CD4-positive, alpha-beta memory T cell (primary cell): ENCODE data around the gene PAQR9. TPM values are rescaled to one million over a fixed set of nuclear protein-coding genes. Genes with fewer than 3 reads are reported as not detected.

Source experiments
- CTCF ChIA-PET: fragments of 350-600 bp; sonication (Branson Sonifier 250); formaldehyde crosslinking; loops from one replicate; lab custom pipeline; 2021; ENCODE audit warnings: inconsistent platforms; ENCODE audit not compliant: partially characterized antibody; lab: Charles Lee
- POLR2A ChIA-PET: fragments of 350-600 bp; sonication (Branson Sonifier 250); formaldehyde crosslinking; loops from one replicate; lab custom pipeline; 2021; ENCODE audit not compliant: partially characterized antibody; lab: Charles Lee
- DNase-seq, 5 donors: peaks; one replicate each; pipeline versions ENCODE4 v3.0.0 to v3.0.0-alpha.2; 2020 to 2022; ENCODE audit warnings: mixed read lengths in 1 of 5
- H3K27ac ChIP-seq: one replicate; pipeline ENCODE4 v1.7.0; 2013; ENCODE audit warnings: low read depth, low read length
- H3K27me3 ChIP-seq: 2 replicates; pipeline ENCODE4 v1.7.0; 2013; ENCODE audit warnings: mild to moderate bottlenecking, low read length, moderate library complexity; ENCODE audit not compliant: insufficient read depth
- H3K36me3 ChIP-seq: 2 replicates; pipeline ENCODE4 v1.7.0; 2013; ENCODE audit warnings: mild to moderate bottlenecking, low read length, moderate library complexity; ENCODE audit not compliant: insufficient read depth
- H3K4me1 ChIP-seq: 2 replicates; pipeline ENCODE4 v1.7.0; 2013; ENCODE audit warnings: mild to moderate bottlenecking, low read length, moderate library complexity; ENCODE audit not compliant: insufficient read depth
- H3K4me3 ChIP-seq, 2 donors: one replicate each; pipeline ENCODE4 v1.7.0; 2013; ENCODE audit warnings: low read length in 2 of 2, mild to moderate bottlenecking in 1 of 2
- H3K9me3 ChIP-seq, 2 donors: one replicate each; pipeline ENCODE4 v1.7.0; 2013; ENCODE audit warnings: low read length in 2 of 2, control low read depth in 1 of 2; ENCODE audit not compliant: control insufficient read depth in 1 of 2
- H3K27ac Mint-ChIP-seq, 7 donors: one replicate each; pipeline ENCODE4 v1.8.0; 2020 to 2021; ENCODE audit warnings: mixed read lengths in 7 of 7, mild to moderate bottlenecking in 6 of 7, inconsistent platforms in 3 of 7, moderate library complexity in 3 of 7
- H3K27me3 Mint-ChIP-seq, 2 donors: one replicate each; pipeline ENCODE4 v1.8.0; 2020 to 2021; ENCODE audit warnings: mixed read lengths in 2 of 2
- H3K36me3 Mint-ChIP-seq, 2 donors: one replicate each; pipeline ENCODE4 v1.8.0; 2020 to 2021; ENCODE audit warnings: mixed read lengths in 2 of 2, inconsistent platforms in 1 of 2, mild to moderate bottlenecking in 1 of 2
- H3K4me1 Mint-ChIP-seq, 4 donors: one replicate each; pipeline ENCODE4 v1.8.0; 2020 to 2021; ENCODE audit warnings: mixed read lengths in 4 of 4, mild to moderate bottlenecking in 1 of 4
- H3K4me3 Mint-ChIP-seq, 8 donors: one replicate each; pipeline ENCODE4 v1.8.0; 2020 to 2021; ENCODE audit warnings: mixed read lengths in 8 of 8, mild to moderate bottlenecking in 7 of 8, moderate library complexity in 6 of 8, inconsistent platforms in 3 of 8
- H3K9me3 Mint-ChIP-seq, 8 donors: one replicate each; pipeline ENCODE4 v1.8.0; 2020 to 2021; ENCODE audit warnings: mixed read lengths in 8 of 8, mild to moderate bottlenecking in 5 of 8, inconsistent platforms in 3 of 8, moderate library complexity in 1 of 8
- intact Hi-C: fragments of 100-400 bp; cut with micrococcal nuclease; formaldehyde crosslinking; loops from one replicate; pipeline ENCODE4 v1.15.1; 2023
- polyA plus RNA-seq, 2 donors: library from polyadenylated mRNA; unstranded; fragments of 300-500 nt; fragmentation: Illumina TruSeq; gene quantifications; one replicate each; pipeline ENCODE4 v1.2.3, GENCODE V29; 2021
- total RNA-seq, 2 experiments: library from RNA; stranded (reverse); gene quantifications; one replicate each; pipeline ENCODE4 v1.2.3, GENCODE V29; 2021

The PAQR9 gene
- total and polyA plus RNA-seq, 4 experiments from 2014 or later: not detected

DNA sequence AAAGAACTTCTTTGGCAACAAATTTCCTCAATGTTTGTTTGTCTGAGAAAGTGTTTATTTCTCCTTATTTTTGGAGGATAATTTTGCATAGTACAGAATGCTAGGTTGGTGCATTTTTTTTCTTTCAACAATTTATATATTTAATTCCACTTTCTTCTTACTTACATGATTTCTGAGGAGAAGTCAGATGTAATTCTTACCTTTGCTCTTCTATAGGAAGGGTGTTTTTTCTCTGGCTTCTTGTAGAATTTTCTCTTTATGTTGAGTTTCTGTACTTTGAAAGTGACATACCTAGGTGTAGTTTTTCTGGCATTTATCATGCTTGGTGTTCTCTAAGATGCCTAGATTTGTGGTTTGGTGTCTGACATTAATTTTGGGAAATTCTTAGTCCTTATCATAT is 39.8 kb downstream of the PAQR9 start:
- Mint-ChIP-seq H3K4me3 (no peak overlapping the region), H3K27me3 (peaks cover 20 to 29% of the 10 kb centered on the region in 2 donors)

DNA sequence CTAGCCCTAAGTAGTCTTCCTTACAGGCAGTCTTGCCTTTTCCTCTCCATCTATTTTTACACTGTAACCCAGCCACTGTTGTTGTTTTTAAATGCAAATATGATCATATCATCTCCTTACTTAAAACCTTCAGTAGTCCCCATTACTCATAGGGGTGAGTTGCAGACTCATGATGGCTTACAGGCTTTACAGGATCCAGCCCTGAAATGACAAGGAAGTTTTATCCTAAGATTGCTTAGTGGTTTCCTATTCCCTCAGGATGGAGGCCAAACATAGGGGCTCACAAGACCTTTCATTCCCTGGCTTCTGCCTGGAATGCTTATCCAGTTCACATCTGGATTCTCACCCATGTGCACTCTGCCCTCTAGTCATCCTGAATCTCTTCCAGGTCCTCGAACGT is 46.9 kb downstream of the PAQR9 start:
- H3K27me3 ChIP-seq: no peaks in the 10 kb centered on the region
- DNase-seq: no peak
- H3K36me3 Mint-ChIP-seq: no peaks in the 10 kb centered on the region
- no peak overlapping the region for H3K27ac ChIP-seq
- no peak overlapping the region for H3K27ac Mint-ChIP-seq
- H3K4me3 Mint-ChIP-seq: no peak overlapping the region
- H3K9me3 ChIP-seq: no peaks in the 10 kb centered on the region
- H3K4me3 ChIP-seq: no peak overlapping the region
- H3K4me1 Mint-ChIP-seq: no peaks in the 10 kb centered on the region
- POLR2A ChIA-PET: no interaction called here
- intact Hi-C loops: no loop called here
- no peaks in the 10 kb centered on the region for H3K4me1 ChIP-seq
- no peaks in the 10 kb centered on the region for H3K36me3 ChIP-seq
- CTCF ChIA-PET: no interaction called here
- no peaks in the 10 kb centered on the region for H3K9me3 Mint-ChIP-seq
- peaks cover 11 to 13% of the 10 kb centered on the region in 2 donors for H3K27me3 Mint-ChIP-seq

More for the DNA sequence above, 39.8 kb downstream of the PAQR9 start:
- Histone ChIP-seq H3K27ac (no peak overlapping the region), H3K36me3 (no peaks in the 10 kb centered on the region), H3K4me3 (no peak overlapping the region), H3K4me1 (no peaks in the 10 kb centered on the region), H3K9me3 (no peaks in the 10 kb centered on the region), H3K27me3 (peaks cover 5% of the 10 kb centered on the region)
- no peak overlapping the region for H3K27ac Mint-ChIP-seq
- no peaks in the 10 kb centered on the region for H3K4me1 Mint-ChIP-seq
- ChIA-PET CTCF (no interaction called here), POLR2A (no interaction called here)
- peaks cover 0 to 5% (median 4%) of the 10 kb centered on the region in 8 donors for H3K9me3 Mint-ChIP-seq
- DNase-seq: no peak
- intact Hi-C loops: no loop called here
- H3K36me3 Mint-ChIP-seq: peaks cover 0 to 1% of the 10 kb centered on the region in 2 donors

DNA sequence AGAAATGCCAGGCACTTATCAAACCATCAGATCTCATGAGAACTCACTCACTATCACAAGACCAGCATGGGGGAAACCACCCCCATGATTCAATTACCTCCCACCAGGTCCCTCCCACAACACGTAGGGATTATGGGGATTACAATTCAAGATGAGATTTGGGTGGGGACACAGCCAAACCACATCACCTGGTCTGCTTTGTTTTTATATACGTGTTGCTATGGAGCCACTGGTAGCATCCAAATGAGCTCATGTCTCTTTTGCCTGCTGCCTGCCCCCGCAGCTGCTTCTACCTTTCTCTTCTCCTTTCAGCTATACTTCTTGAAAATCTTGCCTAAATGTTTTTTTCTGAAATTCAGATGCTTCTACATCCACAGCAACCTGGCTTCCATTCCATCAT is 47.8 kb downstream of the PAQR9 start:
- H3K27ac Mint-ChIP-seq: no peak overlapping the region

DNA sequence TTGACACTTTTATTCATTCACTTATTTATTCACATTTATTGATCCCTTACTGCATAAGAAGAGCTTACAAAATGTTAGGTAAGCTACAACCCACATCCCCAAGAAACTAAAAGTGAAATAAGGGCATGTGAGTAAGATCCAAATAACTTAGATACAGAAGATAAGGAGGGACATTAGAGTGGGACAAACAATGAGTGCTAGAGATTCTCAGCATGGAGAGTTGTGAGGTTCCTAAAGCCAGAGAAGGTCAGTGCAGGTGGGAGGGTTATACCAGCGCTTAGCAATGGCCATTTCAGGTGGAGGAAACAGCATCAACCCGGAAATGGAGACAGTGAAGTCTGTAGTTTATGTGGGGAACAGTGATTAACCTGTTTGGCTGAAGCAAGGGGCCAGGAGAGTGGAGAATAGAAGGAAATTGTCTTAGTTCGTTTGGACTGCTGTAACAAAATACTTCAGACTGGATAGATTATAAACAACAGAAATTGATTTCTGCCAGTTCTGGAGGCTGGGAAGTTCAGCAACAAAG is 49.1 kb downstream of the PAQR9 start:
- H3K36me3 ChIP-seq: no peaks in the 10 kb centered on the region
- Mint-ChIP-seq H3K9me3 (no peaks in the 10 kb centered on the region), H3K4me1 (no peaks in the 10 kb centered on the region), H3K4me3 (no peak overlapping the region), H3K27me3 (peaks cover 7 to 18% of the 10 kb centered on the region in 2 donors), H3K27ac (no peak overlapping the region), H3K36me3 (no peaks in the 10 kb centered on the region)
- intact Hi-C loops: no loop called here
- H3K27ac ChIP-seq: no peak overlapping the region
- no peaks in the 10 kb centered on the region for H3K4me1 ChIP-seq
- H3K27me3 ChIP-seq: no peaks in the 10 kb centered on the region
- POLR2A ChIA-PET: no interaction called here
- no peak overlapping the region for H3K4me3 ChIP-seq
- CTCF ChIA-PET: no interaction called here
- H3K9me3 ChIP-seq: no peaks in the 10 kb centered on the region
- DNase-seq: no peak

More for the DNA sequence above, 47.8 kb downstream of the PAQR9 start:
- Histone ChIP-seq H3K36me3 (no peaks in the 10 kb centered on the region), H3K4me1 (no peaks in the 10 kb centered on the region), H3K4me3 (no peak overlapping the region), H3K27me3 (no peaks in the 10 kb centered on the region), H3K9me3 (no peaks in the 10 kb centered on the region), H3K27ac (no peak overlapping the region)
- no peak for DNase-seq
- Mint-ChIP-seq H3K36me3 (no peaks in the 10 kb centered on the region), H3K4me1 (no peaks in the 10 kb centered on the region), H3K9me3 (no peaks in the 10 kb centered on the region), H3K27me3 (peaks cover 11 to 16% of the 10 kb centered on the region in 2 donors), H3K4me3 (no peak overlapping the region)
- POLR2A ChIA-PET: no interaction called here
- intact Hi-C loops: no loop called here
- CTCF ChIA-PET: no interaction called here

DNA sequence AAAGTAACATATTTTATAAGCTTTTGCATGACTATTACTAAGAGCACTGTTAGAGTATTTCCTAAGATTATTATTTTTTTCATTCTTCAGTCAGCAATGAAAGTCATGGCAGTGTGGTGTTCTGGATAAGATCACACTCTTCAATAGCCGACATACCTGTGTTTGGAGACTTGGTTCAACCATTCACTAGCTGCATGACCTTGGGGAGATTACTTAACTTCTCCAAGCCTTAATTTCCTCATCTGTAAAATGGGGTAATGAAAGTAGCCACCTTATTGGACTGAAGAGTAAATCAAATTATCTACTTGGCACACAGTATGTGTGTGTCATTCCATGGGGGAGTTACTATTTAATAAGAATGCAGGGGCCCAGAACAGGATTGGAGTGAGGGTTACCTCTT is 50.0 kb downstream of the PAQR9 start:
- H3K4me3 ChIP-seq: no peak overlapping the region
- Mint-ChIP-seq H3K27me3 (peaks cover 7 to 15% of the 10 kb centered on the region in 2 donors), H3K9me3 (no peaks in the 10 kb centered on the region), H3K27ac (no peak overlapping the region), H3K4me3 (no peak overlapping the region), H3K36me3 (no peaks in the 10 kb centered on the region), H3K4me1 (no peaks in the 10 kb centered on the region)
- no peak overlapping the region for H3K27ac ChIP-seq
- H3K4me1 ChIP-seq: no peaks in the 10 kb centered on the region
- ChIA-PET CTCF (no interaction called here), POLR2A (no interaction called here)
- DNase-seq: no peak
- no peaks in the 10 kb centered on the region for H3K9me3 ChIP-seq
- H3K27me3 ChIP-seq: no peaks in the 10 kb centered on the region
- no peaks in the 10 kb centered on the region for H3K36me3 ChIP-seq
- intact Hi-C loops: no loop called here

DNA sequence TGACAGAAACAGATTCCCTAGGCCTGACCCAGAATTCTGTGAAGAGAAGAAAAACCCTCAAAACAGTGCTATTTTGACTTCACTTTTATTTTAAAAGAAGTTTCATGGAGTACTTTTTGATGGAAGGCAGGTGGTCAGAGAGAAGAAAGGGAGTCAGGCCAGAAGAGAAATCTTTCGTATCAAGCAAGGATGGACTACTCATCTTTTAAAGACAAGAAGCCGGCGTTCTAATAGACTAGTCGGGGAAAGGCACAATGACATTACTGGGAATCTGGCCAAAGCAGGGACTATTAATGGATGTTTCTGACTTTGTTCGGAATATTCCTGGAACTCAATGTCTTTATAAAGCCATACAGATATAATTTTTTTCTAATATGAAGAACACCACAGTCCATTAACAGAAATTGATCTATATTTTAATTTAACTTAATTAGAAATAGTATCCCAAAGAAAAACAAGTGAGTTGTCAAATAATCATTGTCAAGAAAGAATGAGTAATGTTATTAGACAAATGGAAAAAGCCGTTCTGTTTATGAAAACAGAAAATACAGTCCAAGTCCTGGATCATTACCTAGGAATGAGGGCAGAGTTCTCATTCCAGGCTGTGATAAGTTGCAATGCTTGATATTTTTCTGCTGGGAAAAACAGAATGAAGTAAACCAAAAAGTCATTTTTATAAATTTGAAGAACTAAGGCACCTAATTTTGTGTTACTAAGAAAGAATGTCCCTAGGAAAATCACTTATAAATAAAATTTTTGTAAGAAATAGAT is 50.9 kb downstream of the PAQR9 start:
- ChIA-PET POLR2A (no interaction called here), CTCF (no interaction called here)
- Mint-ChIP-seq H3K4me1 (no peaks in the 10 kb centered on the region), H3K9me3 (no peaks in the 10 kb centered on the region), H3K27me3 (peaks cover 7 to 16% of the 10 kb centered on the region in 2 donors), H3K4me3 (no peak overlapping the region), H3K27ac (no peak overlapping the region), H3K36me3 (no peaks in the 10 kb centered on the region)
- Histone ChIP-seq H3K4me1 (no peaks in the 10 kb centered on the region), H3K27ac (no peak overlapping the region), H3K36me3 (no peaks in the 10 kb centered on the region), H3K9me3 (no peaks in the 10 kb centered on the region), H3K27me3 (no peaks in the 10 kb centered on the region), H3K4me3 (no peak overlapping the region)
- intact Hi-C loops: no loop called here
- no peak for DNase-seq
